ENCODE data around the gene SUPV3L1. TPM values are rescaled to one million over a fixed set of nuclear protein-coding genes. Genes with fewer than 3 reads are reported as not detected.
"Not testable (repeated sequence)": the region's sequence is repeated elsewhere in the genome, so short reads cannot be mapped to it uniquely, and the experiment has no call there.

Gene SUPV3L1
- polyA plus RNA-seq, 4 donors: 35.3 to 46.5 (median 43.6) TPM

DNA sequence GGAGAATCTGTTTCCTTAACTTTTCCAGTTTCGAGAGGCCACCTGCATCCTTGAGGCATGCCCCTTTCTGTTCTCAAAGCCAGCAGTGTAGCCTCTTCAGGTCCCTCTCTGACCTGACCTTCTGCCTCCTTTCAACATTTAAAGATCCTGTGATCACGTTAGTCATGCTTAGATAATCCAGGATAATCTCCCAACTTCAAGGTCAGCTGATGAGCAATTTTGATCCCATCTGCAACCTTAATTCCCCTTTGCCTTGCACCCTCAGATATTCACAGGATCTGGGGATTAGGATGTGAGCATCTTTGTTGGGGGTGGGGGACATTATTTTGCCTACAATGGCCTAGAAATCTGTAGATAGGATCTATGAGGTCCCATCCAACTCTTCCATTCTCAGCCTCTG lies 48.1 kb downstream of the SUPV3L1 start:
- DNase-seq (ENCODE audit: low read depth in 4 of 4, low spot score in 2 of 4): no peak

DNA sequence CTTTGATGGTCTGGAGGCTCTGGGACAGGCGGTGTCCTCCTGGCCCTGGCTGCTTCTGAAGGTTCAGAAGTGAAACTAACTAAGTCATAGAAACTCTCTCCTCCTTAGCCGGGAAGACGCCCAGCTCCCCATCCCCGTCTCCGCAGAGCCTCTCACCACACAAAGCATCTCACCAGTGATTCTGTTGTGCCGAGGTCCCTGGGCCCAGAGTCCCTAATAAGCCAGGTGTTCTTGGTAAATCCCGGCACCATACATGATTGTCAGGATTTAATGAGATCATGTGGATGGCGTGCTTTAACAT lies 49.5 kb downstream of the SUPV3L1 start:
- DNase-seq (ENCODE audit: low read depth in 4 of 4, low spot score in 2 of 4): no peak

DNA sequence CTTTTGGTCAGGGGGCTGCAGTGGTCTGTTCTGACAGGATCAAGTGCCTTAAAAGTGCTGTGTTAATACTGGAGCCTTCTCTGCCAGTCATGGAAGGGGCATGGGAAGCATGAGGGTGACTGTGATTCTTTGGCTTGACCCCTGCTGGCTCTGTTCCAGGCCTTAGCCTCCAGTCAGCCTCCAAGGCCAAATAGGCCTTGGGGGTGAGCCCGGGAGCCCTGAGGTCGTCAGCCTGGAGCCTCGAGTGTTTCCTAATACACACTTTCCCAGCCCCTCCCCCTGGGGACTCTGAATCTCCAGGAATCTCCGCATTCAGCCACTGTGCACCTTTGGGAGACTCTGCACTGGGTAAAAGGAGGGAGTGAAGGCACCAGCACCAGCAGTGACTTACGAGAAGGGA lies 50.1 kb downstream of the SUPV3L1 start:
- DNase-seq (ENCODE audit: low read depth in 4 of 4, low spot score in 2 of 4): no peak

DNA sequence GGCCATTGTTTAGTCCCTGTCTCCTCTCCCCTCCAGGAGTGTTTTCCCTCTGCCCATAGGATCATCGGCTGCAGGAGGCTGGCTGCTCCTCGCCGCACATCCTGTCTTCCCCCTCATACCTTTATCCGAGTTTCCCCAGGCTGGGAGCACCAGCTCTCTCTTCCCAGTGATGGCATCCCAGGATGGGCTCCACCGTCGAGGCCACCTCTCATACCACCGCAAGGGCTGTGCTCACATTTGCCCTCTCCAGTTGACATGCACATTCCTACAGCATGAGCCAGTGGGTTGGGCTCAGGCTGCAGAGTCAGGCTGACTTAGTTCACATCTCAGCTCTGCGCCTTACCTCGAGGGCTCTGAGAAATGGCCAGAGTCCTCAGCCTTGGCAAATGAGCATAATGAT lies 52.2 kb downstream of the SUPV3L1 start:
- no peak for DNase-seq (ENCODE audit: low read depth in 4 of 4, low spot score in 2 of 4)

DNA sequence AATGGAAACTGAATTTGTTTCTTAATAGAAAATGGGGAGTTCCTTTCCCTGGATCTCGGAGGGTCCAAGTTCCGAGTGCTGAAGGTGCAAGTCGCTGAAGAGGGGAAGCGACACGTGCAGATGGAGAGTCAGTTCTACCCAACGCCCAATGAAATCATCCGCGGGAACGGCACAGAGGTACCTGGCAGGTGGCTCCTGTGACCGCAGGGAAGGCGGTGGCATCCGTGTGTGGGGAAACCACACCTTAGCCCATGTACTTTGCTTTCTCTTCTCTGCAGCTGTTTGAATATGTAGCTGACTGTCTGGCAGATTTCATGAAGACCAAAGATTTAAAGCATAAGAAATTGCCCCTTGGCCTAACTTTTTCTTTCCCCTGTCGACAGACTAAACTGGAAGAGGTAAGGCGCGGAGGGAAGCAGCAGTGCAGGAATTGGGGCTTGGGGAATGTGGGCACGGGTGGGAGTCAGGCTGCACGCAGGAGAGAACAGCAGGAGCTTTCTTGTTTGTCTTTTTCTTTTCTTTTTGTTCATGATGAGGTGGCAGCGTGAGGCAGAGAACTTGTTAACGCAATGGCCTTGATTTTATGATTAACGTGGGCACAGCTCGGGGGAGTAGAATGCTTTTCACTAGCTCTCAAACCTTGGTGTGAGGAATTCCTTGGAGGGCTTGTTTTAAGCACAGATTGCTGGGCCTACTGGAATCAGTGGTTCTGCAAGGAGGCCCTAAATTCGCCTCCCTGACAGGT lies 52.9 kb downstream of the SUPV3L1 start:
- no peak for DNase-seq (ENCODE audit: low read depth in 4 of 4, low spot score in 2 of 4)

DNA sequence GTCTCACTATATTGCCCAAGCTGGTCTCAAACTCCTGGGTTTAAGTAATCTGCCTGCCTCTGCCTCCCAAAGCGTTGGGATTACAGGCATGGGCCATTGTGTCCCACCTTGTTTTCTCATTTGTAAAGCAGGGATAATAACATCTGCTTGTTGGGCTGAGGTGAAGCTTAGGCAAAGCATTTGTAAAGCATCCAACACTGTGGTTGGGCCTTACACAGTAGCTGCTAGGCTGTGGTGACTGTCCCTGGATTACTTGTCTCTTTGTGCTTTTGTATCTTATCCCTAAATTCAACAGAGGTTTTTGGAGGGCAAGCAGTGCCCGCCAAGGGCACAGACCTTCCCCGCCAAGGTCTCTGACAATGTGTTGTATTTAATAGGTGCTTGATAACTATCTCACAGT lies 54.4 kb downstream of the SUPV3L1 start:
- no peak for DNase-seq (ENCODE audit: low read depth in 4 of 4, low spot score in 2 of 4)

DNA sequence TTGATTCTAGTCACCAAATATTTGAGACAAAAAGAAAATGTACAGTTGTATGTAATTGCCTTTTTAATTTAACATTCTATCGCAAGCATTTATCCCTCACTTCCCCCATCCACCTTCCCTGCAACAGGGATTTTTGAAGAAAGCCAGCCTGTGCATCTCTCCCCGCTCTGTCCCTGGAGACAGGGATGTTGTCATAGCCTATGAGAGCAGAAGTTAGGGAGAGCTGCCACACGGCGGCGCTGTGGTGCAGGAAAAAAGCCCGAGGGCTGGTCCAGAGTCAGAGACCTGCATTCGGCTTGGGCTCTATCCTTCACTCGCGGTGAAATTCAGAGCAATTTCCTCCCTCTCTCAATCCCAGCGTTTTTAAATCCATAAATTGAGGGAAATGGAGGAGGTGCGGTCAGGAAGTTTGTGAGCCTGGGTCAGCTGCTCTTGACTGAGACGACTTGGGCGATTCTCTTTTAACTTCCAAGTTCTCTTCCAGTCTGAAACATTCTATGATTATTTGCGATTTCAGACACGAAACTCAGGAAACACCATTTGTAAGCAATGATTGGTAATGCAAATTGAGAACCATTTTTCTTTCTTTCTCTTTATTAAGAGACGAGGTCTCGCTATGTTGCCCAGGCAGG lies 57.6 kb downstream of the SUPV3L1 start:
- peak in 1 of 4 donors; percentile 76 for DNase-seq (ENCODE audit: low read depth in 4 of 4, low spot score in 2 of 4)

DNA sequence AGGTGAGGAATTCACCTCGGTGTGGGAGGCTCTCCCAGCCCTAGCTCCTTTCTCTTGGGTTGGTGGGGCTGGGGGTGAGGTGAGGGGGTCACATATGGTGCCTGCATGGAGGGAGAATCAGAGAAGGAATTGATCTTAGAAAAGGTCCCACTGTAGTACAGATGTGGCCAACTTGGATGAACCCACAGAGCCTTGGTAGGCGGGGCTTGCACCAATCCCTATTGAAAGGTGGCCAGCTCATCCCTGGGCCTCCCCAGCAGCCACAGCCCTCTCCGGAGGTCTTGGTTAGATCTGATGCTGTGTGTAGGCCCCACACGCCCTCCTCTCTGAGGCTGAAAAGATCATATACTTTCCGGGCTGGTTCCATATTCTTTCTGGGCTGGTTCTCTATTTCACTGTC lies 59.1 kb downstream of the SUPV3L1 start:
- DNase-seq (ENCODE audit: low read depth in 4 of 4, low spot score in 2 of 4): no peak

DNA sequence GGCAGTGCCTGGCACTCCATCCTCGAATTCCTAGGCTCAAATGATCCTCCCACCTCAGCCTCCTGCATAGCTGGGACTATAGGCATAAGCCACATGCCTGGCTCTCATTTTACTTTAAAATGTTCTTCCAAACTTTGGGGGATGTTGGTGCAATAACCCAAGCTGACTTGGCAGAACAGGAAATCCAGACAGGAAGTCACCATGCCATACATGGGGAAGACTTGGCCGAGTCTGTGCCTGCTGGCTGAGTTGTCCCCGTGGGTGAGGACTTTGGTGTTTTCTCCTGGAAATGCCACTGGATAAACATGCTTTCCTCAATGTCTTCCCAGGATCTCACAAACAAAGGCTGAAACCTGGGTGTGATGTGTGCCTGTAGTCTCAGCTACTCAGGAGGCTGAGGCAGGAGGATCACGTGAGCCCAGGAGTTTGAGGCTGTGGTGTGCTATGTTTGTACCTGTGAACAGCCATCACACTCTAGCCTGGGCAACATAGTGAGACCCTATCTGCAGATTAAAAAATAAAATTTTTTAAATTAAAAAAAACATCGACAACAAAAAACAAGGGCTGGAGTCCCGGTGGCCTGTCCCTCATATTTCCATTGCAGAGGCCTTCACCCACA lies 59.9 kb downstream of the SUPV3L1 start:
- no peak for DNase-seq (ENCODE audit: low read depth in 4 of 4, low spot score in 2 of 4)

DNA sequence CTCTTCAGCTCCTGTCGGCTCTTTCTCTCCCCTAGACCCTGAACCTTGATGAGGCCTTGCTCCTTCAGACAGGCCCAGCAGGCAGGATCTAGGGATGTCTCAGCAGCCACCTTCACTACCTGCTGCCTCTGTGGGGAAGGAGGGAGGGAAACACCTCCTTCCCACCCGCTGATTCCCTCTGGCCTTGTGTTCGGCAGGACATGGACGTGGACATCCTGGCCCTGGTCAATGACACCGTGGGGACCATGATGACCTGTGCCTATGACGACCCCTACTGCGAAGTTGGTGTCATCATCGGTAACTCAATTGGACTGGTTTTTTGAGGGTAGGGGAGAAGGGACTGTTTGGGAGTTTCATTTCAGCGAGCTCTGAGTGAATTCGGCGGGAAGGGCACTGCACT lies 60.4 kb downstream of the SUPV3L1 start:
- no peak for DNase-seq (ENCODE audit: low read depth in 4 of 4, low spot score in 2 of 4)

DNA sequence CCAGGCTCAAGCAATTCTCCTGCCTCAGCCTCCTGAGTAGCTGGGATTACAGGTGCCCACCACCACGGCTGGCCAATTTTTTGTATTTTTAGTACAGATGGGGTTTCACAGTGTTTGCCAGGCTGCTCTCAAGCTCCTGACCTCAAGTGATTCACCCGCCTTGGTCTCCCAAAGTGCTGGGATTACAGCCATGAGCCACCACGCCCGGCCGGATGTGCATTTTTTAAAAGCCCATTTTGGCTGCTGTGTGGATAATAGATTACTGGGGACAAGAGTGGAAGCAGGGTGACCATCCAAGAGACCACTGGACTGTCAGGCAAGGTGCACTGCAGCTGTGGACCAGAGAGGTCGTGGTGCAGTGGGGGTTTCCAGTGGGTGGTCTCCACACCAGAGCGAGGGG lies 61.5 kb downstream of the SUPV3L1 start:
- no peak for DNase-seq (ENCODE audit: low read depth in 4 of 4, low spot score in 2 of 4)

DNA sequence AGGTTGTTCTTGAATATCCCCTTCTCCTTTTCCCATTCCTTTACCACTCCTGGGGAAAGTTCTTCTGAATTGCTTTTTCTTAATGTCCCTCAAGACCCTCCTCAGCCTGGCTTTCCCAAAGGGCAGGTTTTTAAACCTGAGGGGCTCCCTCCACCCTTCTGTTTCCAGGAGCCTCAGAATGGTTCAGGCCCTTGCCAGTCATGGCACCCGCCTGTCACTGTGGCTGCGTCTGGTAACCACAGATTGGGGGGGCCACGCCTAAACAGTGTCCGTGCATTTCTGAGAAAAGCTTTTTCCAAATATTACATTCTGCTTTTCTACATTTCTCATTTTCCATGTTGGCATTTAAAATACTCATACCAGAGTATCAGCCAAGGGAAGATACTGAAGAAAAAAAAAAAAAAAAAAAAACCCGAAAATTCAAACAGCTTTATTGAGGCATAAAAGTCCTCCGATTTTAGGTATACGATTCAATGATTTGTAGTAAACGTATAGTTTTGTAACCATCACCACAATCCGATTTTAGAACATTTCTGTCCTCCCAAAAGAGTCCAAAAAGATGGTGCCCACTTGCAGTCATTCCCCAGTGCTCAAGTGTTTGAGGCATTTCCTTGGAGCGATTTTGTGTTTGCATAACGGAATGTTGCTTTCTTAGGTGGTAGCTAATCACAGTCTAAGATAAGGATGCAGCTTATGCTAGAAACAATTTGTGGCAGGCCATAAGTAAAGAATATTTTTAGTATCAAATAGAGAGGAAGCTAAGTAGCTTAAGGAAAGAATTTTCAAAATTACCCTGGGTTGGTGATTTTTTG lies 62.2 kb downstream of the SUPV3L1 start:
- DNase-seq (ENCODE audit: low read depth in 4 of 4, low spot score in 2 of 4): no peak

DNA sequence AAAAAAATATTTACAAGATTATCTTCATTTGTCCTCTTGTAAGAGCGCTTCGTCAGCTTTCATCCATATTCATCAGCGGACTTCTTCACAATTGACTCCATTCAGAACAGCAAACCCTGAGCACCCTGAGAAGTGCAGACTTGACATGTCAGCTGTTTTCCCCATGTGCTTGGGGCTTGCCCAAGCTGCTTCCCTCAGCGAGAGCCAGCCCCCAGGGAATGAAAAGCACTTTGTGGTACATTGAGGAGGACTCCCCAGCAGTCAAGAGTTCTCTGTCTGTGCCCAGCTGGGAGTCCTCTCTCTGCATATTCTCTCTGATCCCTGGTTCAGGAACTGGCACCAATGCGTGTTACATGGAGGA lies 62.8 kb downstream of the SUPV3L1 start:
- DNase-seq (ENCODE audit: low read depth in 4 of 4, low spot score in 2 of 4): no peak

DNA sequence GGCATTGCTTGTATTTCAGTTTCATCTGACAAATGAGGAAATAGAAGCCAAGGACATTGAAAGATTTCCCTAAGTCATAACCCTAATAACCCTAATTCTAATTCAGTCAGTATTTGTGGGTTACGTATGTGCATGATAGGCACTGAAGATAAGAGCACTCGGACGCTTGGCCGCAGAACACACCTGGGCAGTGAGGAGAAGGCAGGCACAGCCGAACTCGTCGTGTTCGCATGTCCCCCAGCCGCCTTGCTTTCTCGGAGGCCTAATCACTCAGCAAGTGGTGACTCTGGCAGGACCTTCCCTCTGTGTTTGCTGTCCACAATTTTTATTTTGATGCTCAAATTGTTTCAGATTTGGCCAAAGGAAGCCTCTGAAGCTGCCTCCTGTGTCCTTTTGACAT lies 63.8 kb downstream of the SUPV3L1 start:
- DNase-seq (ENCODE audit: low read depth in 4 of 4, low spot score in 2 of 4): no peak

DNA sequence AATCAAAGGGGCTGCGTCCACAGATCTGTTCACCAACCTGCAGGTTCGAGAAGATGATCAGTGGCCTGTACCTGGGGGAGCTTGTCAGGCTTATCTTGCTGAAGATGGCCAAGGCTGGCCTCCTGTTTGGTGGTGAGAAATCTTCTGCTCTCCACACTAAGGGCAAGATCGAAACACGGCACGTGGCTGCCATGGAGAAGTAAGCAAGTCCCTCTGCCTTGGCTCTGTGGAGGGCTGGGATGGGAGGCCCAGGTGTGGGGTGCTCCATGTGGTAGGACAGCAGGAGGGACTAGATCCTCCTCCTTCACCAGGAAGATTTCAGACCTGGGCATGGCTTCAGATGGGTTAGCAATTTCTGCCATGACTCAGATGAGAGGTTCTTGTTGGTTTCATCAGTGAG lies 66.0 kb downstream of the SUPV3L1 start:
- DNase-seq (ENCODE audit: low read depth in 4 of 4, low spot score in 2 of 4): no peak

DNA sequence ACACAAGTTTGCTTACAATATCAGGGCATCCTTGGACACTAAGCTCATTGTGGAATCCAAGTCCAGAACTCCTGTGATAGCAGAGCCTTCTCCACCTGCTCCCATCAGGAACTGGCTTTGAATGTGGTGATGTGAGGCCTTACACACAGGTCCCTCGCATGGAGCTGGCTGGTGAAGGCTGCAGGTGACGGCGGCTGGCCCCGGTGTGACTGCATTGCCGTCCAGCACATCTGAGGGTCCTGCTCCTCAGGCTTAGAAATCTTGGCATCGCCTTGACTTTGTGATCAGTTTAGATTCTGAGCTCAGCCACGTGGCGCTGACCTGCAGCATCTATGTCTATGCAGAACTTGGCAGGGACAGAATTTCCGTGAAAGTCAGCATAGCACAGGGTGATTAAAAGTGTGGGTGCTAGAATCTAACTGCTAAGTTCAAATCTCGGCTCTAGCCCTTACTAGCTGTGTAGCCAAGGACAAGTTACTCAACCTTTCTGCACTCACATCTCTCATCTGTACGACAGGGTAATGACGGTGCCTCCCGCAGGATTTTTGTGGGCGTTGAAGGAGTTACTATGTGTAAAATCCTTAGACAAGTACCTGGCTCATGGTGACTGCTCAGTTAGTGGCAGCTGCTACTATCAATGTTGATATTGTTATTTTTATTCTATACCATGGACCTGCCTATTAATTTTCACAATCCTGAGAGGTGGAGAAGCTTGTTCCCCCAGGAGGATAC lies 66.7 kb downstream of the SUPV3L1 start:
- DNase-seq (ENCODE audit: low read depth in 4 of 4, low spot score in 2 of 4): no peak

DNA sequence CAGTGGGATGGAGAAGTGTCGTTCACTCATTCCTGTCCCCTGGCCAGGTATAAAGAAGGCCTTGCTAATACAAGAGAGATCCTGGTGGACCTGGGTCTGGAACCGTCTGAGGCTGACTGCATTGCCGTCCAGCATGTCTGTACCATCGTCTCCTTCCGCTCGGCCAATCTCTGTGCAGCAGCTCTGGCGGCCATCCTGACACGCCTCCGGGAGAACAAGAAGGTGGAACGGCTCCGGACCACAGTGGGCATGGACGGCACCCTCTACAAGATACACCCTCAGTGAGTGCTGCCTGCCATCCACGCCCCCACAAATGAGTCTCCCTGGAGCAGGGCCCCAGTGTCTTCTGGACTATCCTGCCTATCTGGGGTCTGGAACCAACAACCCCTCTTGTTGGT lies 67.3 kb downstream of the SUPV3L1 start:
- no peak for DNase-seq (ENCODE audit: low read depth in 4 of 4, low spot score in 2 of 4)

DNA sequence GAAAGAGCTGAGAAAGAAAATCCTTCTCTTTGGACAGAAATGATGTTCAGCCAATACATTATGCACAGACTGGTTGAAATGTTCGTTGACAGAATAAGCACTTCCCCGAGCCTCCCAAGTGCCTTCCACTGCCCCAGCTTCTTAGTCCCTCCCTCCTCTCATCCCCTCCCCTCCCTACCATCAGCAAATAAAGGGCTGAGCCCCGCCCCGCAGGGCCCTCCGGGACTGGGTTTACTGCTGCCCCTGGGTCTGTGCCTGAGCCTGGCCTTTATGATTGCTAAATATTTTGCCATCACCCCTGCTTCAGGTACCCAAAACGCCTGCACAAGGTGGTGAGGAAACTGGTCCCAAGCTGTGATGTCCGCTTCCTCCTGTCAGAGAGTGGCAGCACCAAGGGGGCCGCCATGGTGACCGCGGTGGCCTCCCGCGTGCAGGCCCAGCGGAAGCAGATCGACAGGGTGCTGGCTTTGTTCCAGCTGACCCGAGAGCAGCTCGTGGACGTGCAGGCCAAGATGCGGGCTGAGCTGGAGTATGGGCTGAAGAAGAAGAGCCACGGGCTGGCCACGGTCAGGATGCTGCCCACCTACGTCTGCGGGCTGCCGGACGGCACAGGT lies 68.2 kb downstream of the SUPV3L1 start:
- no peak for DNase-seq (ENCODE audit: low read depth in 4 of 4, low spot score in 2 of 4)

DNA sequence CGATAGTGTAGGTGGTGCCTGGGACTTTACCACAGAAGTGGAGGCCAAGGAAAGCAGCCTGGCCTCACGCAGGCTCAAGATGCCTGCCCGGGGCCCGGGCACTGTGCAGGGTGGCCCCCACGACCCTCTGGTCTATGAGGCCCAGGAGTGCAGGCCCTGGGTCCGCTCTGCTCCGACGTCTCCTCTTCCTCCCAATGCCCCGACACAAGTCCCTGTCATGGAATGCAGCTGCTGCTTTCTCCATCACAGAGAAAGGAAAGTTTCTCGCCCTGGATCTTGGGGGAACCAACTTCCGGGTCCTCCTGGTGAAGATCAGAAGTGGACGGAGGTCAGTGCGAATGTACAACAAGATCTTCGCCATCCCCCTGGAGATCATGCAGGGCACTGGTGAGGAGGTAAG lies 70.0 kb downstream of the SUPV3L1 start:
- no peak for DNase-seq (ENCODE audit: low read depth in 4 of 4, low spot score in 2 of 4)

DNA sequence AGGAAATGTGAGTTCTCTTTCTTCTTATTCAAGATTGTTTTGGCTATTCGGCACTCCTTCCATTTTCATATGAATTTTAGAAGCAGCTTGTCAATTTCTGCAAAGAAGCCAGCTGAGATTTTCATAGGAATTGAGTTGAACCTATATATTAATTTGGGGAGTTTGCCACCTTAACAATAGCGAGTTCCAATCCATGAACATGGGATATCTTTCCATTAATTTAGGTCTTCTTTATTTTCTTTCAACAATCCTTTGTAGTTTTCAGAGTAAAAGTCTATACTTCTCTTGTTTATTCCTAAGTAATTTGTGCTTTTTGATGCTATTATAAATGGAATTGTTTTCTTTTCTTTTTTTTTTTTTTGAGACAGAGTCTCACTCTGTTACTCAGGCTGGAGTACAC lies 71.4 kb downstream of the SUPV3L1 start:
- DNase-seq (ENCODE audit: low read depth in 4 of 4, low spot score in 2 of 4): not testable (repeated sequence)
